Measurements from ENCODE around the gene CYP3A7.

- TF ChIP-seq CTCF (IDR thresholded peaks at IDR 0.05) (no peak), EZH2 (IDR thresholded peaks at IDR 0.05; ENCODE audit: borderline replicate concordance, insufficient read depth, low read depth, low read length, poor library complexity, severe bottlenecking) (no peak)
These were observed 33.5 kb upstream of the CYP3A7 start for GRCh38 chr7:99768471-99768870.

Data from B cell (primary cell).